GM19468 (cell line): ENCODE data around the gene EEA1.

Source experiments
- ATAC-seq: cut with Tn5 transposase; IDR thresholded peaks from one replicate; pipeline ENCODE4 v1.9.1; 2021; ENCODE audit warnings: mild to moderate bottlenecking, moderate library complexity, moderate number of reproducible peaks; ENCODE audit not compliant: unreplicated experiment; ENCODE audit errors: extremely low read depth

Gene EEA1

GRCh38 chr12:92939116-92939515, 10.0 kb upstream of the EEA1 start:
- ATAC-seq, result no peak

GRCh38 chr12:92938638-92939037, 9.5 kb upstream of the EEA1 start:
- no peak for ATAC-seq

DNA sequence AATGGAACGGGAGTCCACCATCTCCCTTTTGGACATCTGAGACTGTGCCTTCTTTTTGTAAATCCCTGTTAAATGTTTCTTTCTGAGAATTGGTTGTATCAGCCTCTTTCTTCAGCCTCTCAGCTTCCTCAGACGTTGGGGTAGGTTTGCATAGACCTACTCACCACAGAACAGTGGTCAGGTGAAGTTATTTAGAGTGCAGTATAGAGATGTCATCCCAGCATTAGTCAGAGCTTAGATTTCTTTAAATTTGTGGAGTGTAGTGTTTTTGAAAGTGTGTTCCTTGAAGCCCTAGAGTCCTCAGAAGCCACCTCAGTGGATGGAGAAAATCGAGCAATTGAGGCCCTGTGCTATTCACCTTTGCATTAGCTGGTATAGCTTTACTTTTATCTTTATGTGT, 8.9 kb upstream of the EEA1 start:
- ATAC-seq, result no peak

- ATAC-seq, result no peak
Observed at GRCh38 chr12:92933606-92934005, 4.5 kb upstream of the EEA1 start.

DNA sequence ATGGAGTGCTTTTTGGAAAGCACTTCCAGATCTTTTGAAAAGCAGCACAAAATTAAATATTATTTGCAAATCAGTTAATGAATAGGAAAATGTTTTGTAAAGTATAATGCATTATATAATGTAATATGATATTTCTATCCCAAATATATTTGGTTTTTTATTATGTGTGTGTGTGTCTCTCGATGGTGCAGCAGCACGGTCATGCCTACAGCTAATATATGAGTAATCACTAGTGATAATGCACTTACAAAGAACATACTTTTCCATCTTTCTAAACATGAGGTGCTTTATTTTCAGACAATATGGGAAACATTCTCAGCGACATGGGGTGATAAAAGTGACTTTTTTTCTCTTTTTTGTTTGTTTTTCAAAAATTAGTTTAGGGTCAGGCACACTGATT, 1.3 kb upstream of the EEA1 start:
- ATAC-seq, result no peak

GRCh38 chr12:92929983-92930382, 888 bp upstream of the EEA1 start:
- no peak for ATAC-seq

DNA sequence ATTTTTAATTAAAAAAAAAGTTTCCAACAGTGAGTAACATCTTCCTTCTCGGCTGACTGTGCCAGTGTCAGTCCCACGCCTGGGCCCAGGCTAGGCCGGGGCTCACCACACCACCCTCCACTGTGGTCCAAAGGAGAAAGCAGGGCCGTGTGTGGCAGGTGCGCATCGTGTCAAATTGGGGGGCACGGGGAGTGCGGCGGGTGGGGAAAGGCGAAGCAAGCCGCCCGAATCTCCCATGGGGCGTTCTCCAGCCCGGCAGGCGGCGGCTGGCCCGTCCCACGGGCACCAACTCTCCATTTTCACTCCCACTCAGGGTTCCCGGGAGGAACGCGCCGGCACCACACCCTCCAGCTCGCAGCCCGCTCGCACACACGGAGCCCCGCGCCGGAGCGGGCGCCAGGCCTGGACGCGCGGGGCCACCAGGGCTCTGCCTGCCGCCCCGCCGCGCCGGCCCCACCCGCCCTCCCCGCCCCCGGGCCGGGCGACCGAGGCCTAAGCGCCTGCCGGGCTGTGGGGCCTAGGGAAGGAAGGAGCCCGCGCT, 604 bp downstream of the EEA1 start:
- ATAC-seq, result no peak

GRCh38 chr12:92927436-92928281, 1.4 kb downstream of the EEA1 start:
- no peak for ATAC-seq

DNA sequence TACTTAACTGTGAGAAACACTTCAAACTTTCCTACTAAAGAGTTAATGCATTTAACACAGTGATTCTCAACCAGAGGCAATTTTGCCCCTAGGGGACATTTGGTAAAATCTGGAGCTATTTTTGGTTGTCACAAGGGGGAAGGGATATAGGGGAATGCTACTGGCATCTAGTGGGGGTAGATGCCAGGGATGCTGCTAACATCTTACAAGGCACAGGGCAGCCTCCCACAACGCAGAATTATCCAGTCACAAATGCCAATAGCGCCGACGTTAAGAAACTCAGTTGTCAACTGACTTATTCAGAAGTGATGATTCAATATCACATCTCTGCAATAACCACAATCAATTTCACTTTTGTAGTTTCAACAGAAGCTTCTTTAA, 2.0 kb downstream of the EEA1 start:
- ATAC-seq, result no peak

GRCh38 chr12:92926549-92926948, 2.5 kb downstream of the EEA1 start:
- ATAC-seq, result no peak

GRCh38 chr12:92921877-92922276, 7.2 kb downstream of the EEA1 start:
- no peak for ATAC-seq

- no peak for ATAC-seq
Observed at GRCh38 chr12:92915365-92915764, 13.7 kb downstream of the EEA1 start.

DNA sequence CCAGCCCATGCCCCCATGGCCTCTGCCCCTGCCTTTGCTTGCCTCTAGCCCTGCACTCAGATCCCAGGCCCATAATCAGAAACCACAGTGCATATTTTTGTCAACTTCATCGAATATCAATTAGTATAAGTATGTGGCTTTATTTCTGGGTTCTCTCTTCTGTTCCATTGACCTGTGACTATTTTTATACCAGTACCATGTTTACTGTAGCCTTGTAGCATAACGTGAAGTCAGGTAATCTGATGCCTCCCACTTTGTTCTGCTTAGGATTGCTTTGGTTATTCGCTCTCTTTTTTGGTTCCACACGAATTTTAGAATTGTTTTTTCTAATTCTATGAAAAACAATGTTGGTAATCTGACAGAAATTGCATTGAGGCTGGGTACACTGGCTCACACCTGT, 14.9 kb downstream of the EEA1 start:
- no peak for ATAC-seq

- no peak for ATAC-seq
Observed at GRCh38 chr12:92912672-92913071, 16.4 kb downstream of the EEA1 start.

GRCh38 chr12:92912052-92912451, 17.0 kb downstream of the EEA1 start:
- no peak for ATAC-seq

DNA sequence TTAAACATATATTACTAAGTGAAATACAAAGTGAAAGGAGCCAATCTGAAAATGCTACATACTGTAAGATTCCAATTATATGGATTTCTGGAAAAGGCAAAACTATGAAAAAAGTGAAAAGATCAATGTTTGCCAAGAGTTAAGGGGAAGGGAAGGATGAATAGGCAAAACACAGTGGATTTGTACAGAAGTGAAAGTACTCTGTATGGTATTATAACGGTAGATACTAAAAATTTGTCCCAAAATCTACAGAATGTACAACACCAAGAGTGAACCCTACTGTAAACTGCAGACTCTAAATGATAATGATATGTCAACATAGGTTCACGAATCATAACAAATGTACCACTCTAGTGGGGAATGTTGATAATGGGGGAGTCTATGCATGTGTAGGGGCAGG, 17.8 kb downstream of the EEA1 start:
- no peak for ATAC-seq

DNA sequence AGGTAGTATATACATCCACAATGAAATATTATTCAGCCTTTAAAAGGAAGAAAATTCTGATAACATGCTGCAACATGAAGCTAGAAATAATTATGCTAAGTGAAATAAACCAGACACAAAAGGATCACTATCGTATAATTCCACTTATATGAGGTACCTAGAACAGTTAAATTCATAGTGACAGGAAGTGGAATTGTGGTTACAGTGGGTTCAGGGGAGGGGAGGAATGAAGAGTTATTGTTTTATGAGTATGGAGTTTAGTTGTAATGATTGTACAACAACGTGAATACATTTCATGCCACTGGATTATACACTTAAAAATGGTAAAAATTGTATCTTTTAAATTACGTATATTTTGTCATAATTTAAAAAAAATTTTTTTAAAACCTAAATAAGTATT, 21.0 kb downstream of the EEA1 start:
- no peak for ATAC-seq

- ATAC-seq, result no peak
Observed at GRCh38 chr12:92905811-92906554, 23.1 kb downstream of the EEA1 start.

DNA sequence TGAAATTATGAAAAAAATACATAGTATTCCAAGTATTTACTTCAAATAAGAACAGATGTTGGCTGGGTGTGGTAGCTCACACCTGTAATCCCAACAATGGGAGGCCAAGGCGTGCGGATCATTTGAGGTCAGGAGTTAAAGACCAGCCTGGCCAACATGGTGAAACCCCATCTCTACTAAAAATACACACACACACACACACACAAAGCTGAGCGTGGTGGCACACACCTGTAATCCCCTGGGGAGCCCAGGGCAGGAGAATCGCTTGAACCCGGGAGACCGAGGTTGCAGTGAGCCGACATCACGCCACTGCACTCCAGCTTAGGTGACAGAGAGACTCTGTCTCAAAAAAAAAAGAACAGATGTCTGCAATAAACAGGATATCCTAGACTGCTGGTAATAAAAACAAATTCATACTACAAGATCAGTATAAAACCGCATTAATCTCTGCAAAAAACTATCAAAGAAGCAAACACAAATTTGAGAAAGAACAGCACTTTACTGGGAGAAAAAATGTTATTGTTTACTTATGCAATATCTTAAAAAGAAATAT, 23.8 kb downstream of the EEA1 start:
- no peak for ATAC-seq

- ATAC-seq, result no peak
Observed at GRCh38 chr12:92900941-92901340, 28.2 kb downstream of the EEA1 start.

GRCh38 chr12:92899386-92900001, 29.6 kb downstream of the EEA1 start:
- no peak for ATAC-seq
